ENCODE results near the gene WDR11.

DNA sequence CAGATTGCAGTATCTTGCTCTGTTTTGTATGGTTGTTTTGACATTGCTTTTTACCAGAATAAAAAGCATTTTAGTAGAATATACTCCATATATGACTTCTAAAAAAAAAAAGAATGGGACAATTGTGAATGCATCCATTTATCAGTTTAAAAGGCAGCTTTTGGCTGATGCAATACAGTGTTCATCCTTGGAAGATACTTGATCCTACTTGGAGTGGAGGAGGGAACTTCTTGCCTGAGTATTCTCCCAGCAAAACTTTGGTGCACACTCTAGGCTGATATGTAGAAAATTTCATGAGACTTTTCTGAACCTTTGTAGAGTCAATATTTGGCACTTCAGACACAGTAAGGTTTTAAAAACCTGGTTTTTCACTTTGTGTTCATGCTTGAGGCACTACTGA, 40.2 kb downstream of the WDR11 start:
- TF ChIP-seq YY1 (IDR thresholded peaks at IDR 0.05; ENCODE audit: insufficient read depth, insufficient read length) (no peak), SUZ12 (IDR thresholded peaks at IDR 0.05; ENCODE audit: extremely low read depth, insufficient read depth, insufficient read length) (no peak), ZNF274 (IDR thresholded peaks at IDR 0.05; ENCODE audit: low read depth, low read length) (no peak)

Measured in NT2/D1 (cell line).